Panc1 (cell line): ENCODE measurements around the gene CCND3. TPM values are rescaled to one million over a fixed set of nuclear protein-coding genes. Genes with fewer than 3 reads are reported as not detected.

Experiments
- ATAC-seq: fragments of 200-7000 bp; cut with Tn5 transposase; 2 replicates; pipeline ENCODE4 v1.9.1; 2020; ENCODE audit warnings: mild to moderate bottlenecking, moderate library complexity
- BruUV-seq: library from RNA; stranded (reverse); fragments of 400-500 nt; replicated peaks from 2 replicates; lab custom pipeline; 2021; lab: Mats Ljungman, UMichigan
- CTCF ChIA-PET: fragments of 300-600 bp; sonication (Branson Sonifier 250); formaldehyde crosslinking; loops from one replicate; lab custom pipeline; 2022; ENCODE audit warnings: antibody characterized with exemption; lab: Charles Lee
- POLR2A ChIA-PET: fragments of 300-600 bp; sonication (Branson Sonifier 250); formaldehyde crosslinking; loops from one replicate; lab custom pipeline; 2022; ENCODE audit warnings: antibody characterized with exemption; lab: Charles Lee
- DNase-seq: peaks from one replicate; pipeline ENCODE4 v3.0.0-alpha.2; 2010; ENCODE audit warnings: low read depth, low spot score
- H3K27ac ChIP-seq: 2 replicates; pipeline ENCODE4 v1.5.1; 2011; ENCODE audit warnings: mild to moderate bottlenecking, low read length, inconsistent platforms
- H3K27me3 ChIP-seq: fragments of 200-500 bp; sonication (Bioruptor generic); 2 replicates; pipeline ENCODE4 v1.6.0; 2014; ENCODE audit warnings: low read length, inconsistent platforms; ENCODE audit not compliant: control insufficient read depth, insufficient read depth
- H3K36me3 ChIP-seq: fragments of 200-500 bp; sonication (Bioruptor generic); 2 replicates; pipeline ENCODE4 v1.5.1; 2014; ENCODE audit warnings: inconsistent platforms, mild to moderate bottlenecking, low read length, moderate library complexity; ENCODE audit not compliant: control insufficient read depth, insufficient read depth
- H3K4me1 ChIP-seq: 2 replicates; pipeline ENCODE4 v1.5.1; 2011; ENCODE audit warnings: inconsistent platforms, mild to moderate bottlenecking, low read length, moderate library complexity; ENCODE audit not compliant: control insufficient read depth, insufficient read depth
- H3K4me3 ChIP-seq, 2 experiments: 2 replicates each; pipeline ENCODE4 v1.5.1; 2011 to 2012; ENCODE audit warnings: low read depth in 2 of 2, low read length in 2 of 2, mild to moderate bottlenecking in 2 of 2, inconsistent platforms in 1 of 2, moderate library complexity in 1 of 2
- H3K9me3 ChIP-seq: fragments of 200-500 bp; sonication (Bioruptor generic); 2 replicates; pipeline ENCODE4 v1.5.1; 2014; ENCODE audit warnings: low read depth, mild to moderate bottlenecking, inconsistent platforms, low read length, moderate library complexity; ENCODE audit not compliant: control insufficient read depth, insufficient read depth
- CTCF ChIP-seq: fragments of 450-650 bp; IDR thresholded peaks from 2 replicates; pipeline ENCODE4 v1.5.1; 2017; ENCODE audit warnings: mild to moderate bottlenecking
- POLR2AphosphoS5 ChIP-seq: IDR thresholded peaks from 2 replicates; pipeline ENCODE4 v1.6.1; 2012; ENCODE audit warnings: mild to moderate bottlenecking, low read depth, low read length, moderate library complexity
- REST ChIP-seq, 2 experiments: IDR thresholded peaks; 2 replicates each; pipeline ENCODE4 v1.6.1; 2011 to 2012; ENCODE audit warnings: low read depth in 2 of 2, control low read depth in 1 of 2, low read length in 1 of 2, mild to moderate bottlenecking in 1 of 2, moderate library complexity in 1 of 2; ENCODE audit not compliant: insufficient read depth in 1 of 2
- SIN3A ChIP-seq: IDR thresholded peaks from 2 replicates; pipeline ENCODE4 v1.6.1; 2012; ENCODE audit warnings: low read depth, mild to moderate bottlenecking, low read length, moderate library complexity, borderline replicate concordance; ENCODE audit not compliant: insufficient read depth
- TCF7L2 ChIP-seq: IDR thresholded peaks from 2 replicates; pipeline ENCODE4 v1.6.1; 2011; ENCODE audit warnings: mild to moderate bottlenecking, low read depth, low read length, inconsistent platforms
- in situ Hi-C: cut with HindIII; loops from 2 replicates; pipeline ENCODE4 v1.10.0; 2016; ENCODE audit warnings: low sequenced_read_pairs, low pct_unique_long_range_greater_than_20kb
- intact Hi-C: fragments of 100-400 bp; cut with micrococcal nuclease; formaldehyde crosslinking; loops from one replicate; pipeline ENCODE4 v1.10.0; 2022; ENCODE audit not compliant: unreplicated experiment
- total RNA-seq: library from RNA; stranded (reverse); gene quantifications from one replicate; pipeline ENCODE4 v1.2.1, GENCODE V29; 2021; ENCODE audit not compliant: unreplicated experiment

CCND3 gene
- total RNA-seq, 1 experiment from 2014 or later: 36.8 TPM

- Histone ChIP-seq H3K9me3 (no peaks in the 10 kb centered on the region), H3K27me3 (no peaks in the 10 kb centered on the region), H3K4me3 (peak overlapping the region; percentile 96 to 99), H3K4me1 (peaks cover 19% of the 10 kb centered on the region), H3K27ac (peak overlapping the region; percentile 99), H3K36me3 (peaks cover 13% of the 10 kb centered on the region; the same call in 1 of the 2 replicates)
- in situ Hi-C loops: no loop called here
- no TSS peak for BruUV-seq
- TF ChIP-seq POLR2AphosphoS5 (no peak), CTCF (no peak), REST (IDR thresholded peaks at IDR 0.05; ENCODE audit: insufficient read depth in 1 of 2, low read depth in 2 of 2, low read length in 1 of 2) (no peak), SIN3A (no peak), TCF7L2 (no peak)
- DNase-seq: no peak
- intact Hi-C loops: loop anchor here (5.0 kb wide), 2 partner anchors 75 to 135 kb away; partner anchors contain the start of gene TOMM6
- no peak for ATAC-seq
- POLR2A ChIA-PET: no interaction called here
- CTCF ChIA-PET: interaction anchor here (0.9 kb wide), 1 partner anchor 252 kb away, joined by 3 read pairs; no protein-coding TSS in a partner anchor
Observed at GRCh38 chr6:41922154-41922553, 19.5 kb downstream of the CCND3 start.

- H3K27me3 ChIP-seq: no peaks in the 10 kb centered on the region
- POLR2A ChIA-PET: interaction anchor here (0.6 to 1.5 kb wide), 6 partner anchors 21 to 134 kb away, joined by 3 to 7 read pairs (median 4); partner anchors contain the start of gene TOMM6
- TF ChIP-seq POLR2AphosphoS5: no peak
- TF ChIP-seq SIN3A: no peak
- TF ChIP-seq REST (IDR thresholded peaks at IDR 0.05; ENCODE audit: insufficient read depth in 1 of 2, low read depth in 2 of 2, low read length in 1 of 2): no peak
- no peak for TF ChIP-seq CTCF
- TF ChIP-seq TCF7L2: no peak
- DNase-seq: no peak
- H3K4me1 ChIP-seq: peaks cover 19% of the 10 kb centered on the region
- in situ Hi-C loops: no loop called here
- peaks cover 12% of the 10 kb centered on the region; the same call in 1 of the 2 replicates for H3K36me3 ChIP-seq
- no peaks in the 10 kb centered on the region for H3K9me3 ChIP-seq
- CTCF ChIA-PET: interaction anchor here (0.9 to 1.0 kb wide), 4 partner anchors 9 to 120 kb away, joined by 3 to 6 read pairs (median 4); no protein-coding TSS in a partner anchor
- peak; percentile 28; the same call in 1 of the 2 replicates for ATAC-seq
- peak overlapping the region; percentile 96 to 99 for H3K4me3 ChIP-seq
- peak overlapping the region; percentile 99 for H3K27ac ChIP-seq
- intact Hi-C loops: loop anchor here (5.0 kb wide), 2 partner anchors 74 to 134 kb away; partner anchors contain the start of gene TOMM6
- no TSS peak for BruUV-seq
Observed at GRCh38 chr6:41921712-41921998, 20.0 kb downstream of the CCND3 start.
